Lung (tissue), 12 donors: Measurements from ENCODE around the gene SNTA1. TPM values are rescaled to one million over a fixed set of nuclear protein-coding genes. Genes with fewer than 3 reads are reported as not detected.

Source experiments
- ATAC-seq: fragments of 200-7000 bp; cut with Tn5 transposase; one replicate; pipeline ENCODE4 v1.9.1; 2020; ENCODE audit warnings: moderate number of reproducible peaks; ENCODE audit not compliant: insufficient read depth, low FRiP score
- DNase-seq, 3 donors: peaks; one replicate each; pipeline ENCODE4 v3.0.0-alpha.2; 2013 to 2017
- H3K27ac ChIP-seq, 2 donors: one replicate each; pipeline ENCODE4 v1.5.1; 2013; ENCODE audit warnings: mild to moderate bottlenecking in 2 of 2, moderate library complexity in 2 of 2, control low read depth in 1 of 2, inconsistent platforms in 1 of 2, low read depth in 1 of 2, low read length in 1 of 2
- H3K27me3 ChIP-seq, 3 donors: one replicate each; pipeline ENCODE4 v1.5.1; 2013; ENCODE audit warnings: low read length in 2 of 3; ENCODE audit not compliant: control insufficient read depth in 3 of 3, insufficient read depth in 3 of 3
- H3K36me3 ChIP-seq, 4 donors: one replicate each; pipeline ENCODE4 v1.5.1; 2013; ENCODE audit warnings: low read length in 4 of 4, mild to moderate bottlenecking in 1 of 4, moderate library complexity in 1 of 4; ENCODE audit not compliant: control insufficient read depth in 4 of 4, insufficient read depth in 4 of 4
- H3K4me1 ChIP-seq, 5 donors: one replicate each; pipeline ENCODE4 v1.5.1; 2013; ENCODE audit warnings: low read length in 5 of 5, mild to moderate bottlenecking in 2 of 5, moderate library complexity in 1 of 5; ENCODE audit not compliant: control insufficient read depth in 5 of 5, insufficient read depth in 5 of 5
- H3K4me3 ChIP-seq: one replicate; pipeline ENCODE4 v1.5.1; 2013; ENCODE audit warnings: mild to moderate bottlenecking, control low read depth, moderate library complexity
- H3K9ac ChIP-seq, 2 donors: one replicate each; pipeline ENCODE4 v1.5.1; 2013; ENCODE audit warnings: low read length in 2 of 2, control low read depth in 1 of 2; ENCODE audit not compliant: insufficient read depth in 1 of 2
- H3K9me3 ChIP-seq, 4 donors: one replicate each; pipeline ENCODE4 v1.5.1; 2013; ENCODE audit warnings: low read length in 3 of 4, mild to moderate bottlenecking in 1 of 4, moderate library complexity in 1 of 4; ENCODE audit not compliant: control insufficient read depth in 4 of 4, insufficient read depth in 3 of 4
- CTCF ChIP-seq: IDR thresholded peaks from 2 replicates; pipeline ENCODE4 v1.5.1; 2012; ENCODE audit warnings: mild to moderate bottlenecking; ENCODE audit errors: control extremely low read depth, extremely low read depth
- WGBS, 2 donors: extraction: QIAGEN DNeasy Blood & Tissue Kit; methylation state at CpG; one replicate each; pipeline ENCODE4 v1.1.7; 2013; 5-methylcytosine and 5-hydroxymethylcytosine counted together
- polyA plus RNA-seq, 2 donors: library from polyadenylated mRNA; stranded (reverse); fragments of 200-250 nt; gene quantifications; one replicate each; pipeline ENCODE4 v1.2.1, GENCODE V29; 2013
- total RNA-seq, 2 donors: library from RNA; depleted of rRNA in 1 of 2; stranded (reverse); fragments of >200 nt in 1 of 2; gene quantifications; one replicate each; pipeline ENCODE4 v1.2.1, GENCODE V29; 2014 to 2021
- donor health status: control.
- donor health status: control.
- donor health status: Bipolar disorder and iron deficiency.
- donor health status: healthy.
- donor health status: DM: yes; HTN: yes; CAD: no.

The SNTA1 gene
- total and polyA plus RNA-seq, 4 donors, result 3.7 to 9.9 (median 6.8) TPM

DNA sequence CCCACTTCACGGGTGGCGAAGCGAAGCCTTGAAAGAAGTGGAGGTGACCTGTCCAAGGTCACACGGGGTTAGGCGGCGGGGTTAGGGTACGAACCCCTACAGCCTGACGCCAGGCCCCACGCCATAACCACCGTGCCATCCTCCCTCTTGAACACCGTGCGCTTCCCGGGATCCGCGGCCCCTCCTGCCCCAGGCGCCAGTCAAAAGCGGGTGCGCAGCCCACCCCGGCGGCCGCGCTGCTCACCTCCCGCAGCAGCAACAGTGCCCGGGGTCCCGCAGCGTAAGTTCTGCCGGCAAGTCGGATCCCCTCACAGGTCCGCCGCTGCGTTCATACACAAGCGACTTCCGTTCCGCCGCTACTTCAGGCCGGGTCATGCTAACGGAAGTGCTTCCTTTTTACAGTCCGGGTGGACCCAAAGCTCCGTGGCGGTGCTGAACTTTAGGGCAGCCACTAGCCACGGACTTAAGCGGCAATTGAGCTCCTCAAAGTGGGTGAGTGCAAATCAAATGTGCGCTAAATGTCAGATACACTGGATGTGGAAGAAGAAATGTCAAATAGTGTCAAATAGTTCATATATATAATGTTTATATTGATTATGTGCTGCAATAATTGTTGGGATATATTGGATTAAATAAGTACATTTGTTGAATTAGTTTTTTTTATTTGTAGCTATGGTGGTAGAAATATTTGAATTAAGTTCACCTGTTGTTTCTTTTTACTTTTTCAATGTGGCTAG lies 42.2 kb downstream of the SNTA1 start, which contains the start of gene CDK5RAP1:
TSS of gene CDK5RAP1 (minus strand) at position 336 of the 737 bp plus-strand sequence. CDS start 4,455 bp downstream, outside the sequence.
- peaks cover 5 to 16% (median 11%) of the 10 kb centered on the region in 5 donors for H3K4me1 ChIP-seq
- DNase-seq (peak; percentile 89 to 96 (median 91)), ATAC-seq (peak; percentile 99)
- H3K4me3 ChIP-seq, result peak within 1 kb of the TSS; percentile 86
- no peaks in the 10 kb centered on the region for H3K27me3 ChIP-seq
- peak within 1 kb of the TSS; percentile 47 to 94 for H3K9ac ChIP-seq
- no peak for TF ChIP-seq CTCF
- H3K27ac ChIP-seq, result peak within 1 kb of the TSS; percentile 40 to 71
- peaks cover 0 to 6% (median 4%) of the 10 kb centered on the region in 4 donors for H3K36me3 ChIP-seq
- 0 to 1% methylated on average over 43 of the region's 43 CpGs for WGBS, 2 donors
- no peaks in the 10 kb centered on the region for H3K9me3 ChIP-seq

DNA sequence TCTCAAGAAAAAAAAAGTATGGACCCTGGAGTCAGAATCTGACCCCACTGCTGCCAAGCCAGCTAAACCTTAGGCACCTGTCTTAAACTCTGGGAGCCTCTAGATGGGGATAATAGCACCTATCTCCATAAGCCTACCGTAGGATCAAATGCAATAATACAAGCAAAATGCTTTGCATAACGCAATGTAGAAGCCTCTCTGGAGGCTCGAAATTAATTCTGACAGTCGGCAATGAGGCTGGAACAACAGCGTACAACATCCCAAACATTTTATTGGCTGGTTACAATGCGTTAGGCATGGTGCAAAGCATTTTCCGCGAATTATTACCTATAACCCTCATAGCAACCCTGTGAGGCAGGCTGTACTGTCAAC lies 42.8 kb downstream of the SNTA1 start:
- Histone ChIP-seq H3K27me3 (no peaks in the 10 kb centered on the region), H3K9ac (peak overlapping the region; percentile 47 to 94), H3K27ac (peak overlapping the region; percentile 40 to 71), H3K4me3 (peak overlapping the region; percentile 86), H3K36me3 (peaks cover 0 to 6% (median 6%) of the 10 kb centered on the region in 4 donors), H3K4me1 (peaks cover 5 to 16% (median 11%) of the 10 kb centered on the region in 5 donors), H3K9me3 (no peaks in the 10 kb centered on the region)
- 0 to 1% methylated on average over 8 of the region's 8 CpGs for WGBS, 2 donors
- no peak for ATAC-seq
- DNase-seq, result peak in 1 of 3 donors; percentile 12
- TF ChIP-seq CTCF, result no peak

DNA sequence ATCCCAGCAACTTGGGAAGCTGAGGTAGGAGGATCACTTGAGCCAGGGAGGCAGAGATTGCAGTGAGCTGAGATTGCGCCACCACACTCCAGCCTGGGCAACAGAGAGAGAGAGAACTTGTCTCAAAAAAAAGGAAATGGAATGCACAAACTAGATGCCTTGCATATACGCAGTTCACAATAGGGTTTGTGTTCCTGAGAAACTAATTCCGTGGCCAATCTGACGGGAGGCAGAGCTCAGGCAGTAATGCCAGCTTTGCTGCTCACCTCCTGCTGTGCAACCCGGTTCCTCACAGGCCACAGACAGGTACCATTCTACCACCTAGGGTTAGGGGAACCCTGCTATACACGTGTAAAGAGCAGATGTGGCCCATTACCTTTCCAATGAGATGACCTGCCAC lies 43.6 kb downstream of the SNTA1 start:
- peak overlapping the region in 1 of 2 donors; percentile 54 for H3K9ac ChIP-seq
- no peaks in the 10 kb centered on the region for H3K27me3 ChIP-seq
- H3K4me1 ChIP-seq, result peaks cover 5 to 16% (median 11%) of the 10 kb centered on the region in 5 donors
- peaks cover 0 to 6% (median 5%) of the 10 kb centered on the region in 4 donors for H3K36me3 ChIP-seq
- ATAC-seq (no peak), DNase-seq (no peak)
- no peak overlapping the region for H3K4me3 ChIP-seq
- no peaks in the 10 kb centered on the region for H3K9me3 ChIP-seq
- 38 to 46% methylated on average over 6 of the region's 6 CpGs for WGBS, 2 donors
- TF ChIP-seq CTCF, result no peak
- peak overlapping the region in 1 of 2 donors; percentile 37 for H3K27ac ChIP-seq
